Upper lobe of left lung (tissue), 4 donors: ENCODE measurements around the gene MBOAT7.

Source experiments
- CTCF ChIP-seq, 6 experiments: fragments of 450-650 bp in 4 of 6; fragments of 200-600 bp in 2 of 6; sonication (generic) in 2 of 6; IDR thresholded peaks; one replicate each; pipeline ENCODE4 v1.5.1; 2016 to 2019; ENCODE audit warnings: antibody characterized with exemption in 6 of 6
- POLR2AphosphoS5 ChIP-seq, 2 donors: sonication (generic); formaldehyde crosslinking; IDR thresholded peaks; one replicate each; pipeline ENCODE4 v1.5.1; 2017; ENCODE audit warnings: antibody characterized with exemption in 2 of 2

GRCh38 chr19:54168174-54168917 lies 21.0 kb downstream of the MBOAT7 start:
- peak; percentile 74 to 90 (median 86) for TF ChIP-seq CTCF (IDR thresholded peaks at IDR 0.05)
- TF ChIP-seq POLR2AphosphoS5 (IDR thresholded peaks at IDR 0.05), result no peak
